Endothelial cell of umbilical vein (primary cell): Measurements from ENCODE around the gene PCDH15. TPM values are rescaled to one million over a fixed set of nuclear protein-coding genes. Genes with fewer than 3 reads are reported as not detected.

ENCODE experiments used
- BruUV-seq: library from RNA; stranded (reverse); fragments of 400-500 nt; replicated peaks from 2 replicates; lab custom pipeline; 2021; lab: Mats Ljungman, UMichigan
- CTCF ChIA-PET: fragments of 300-600, 350-600 bp; sonication (Branson Sonifier 250); formaldehyde crosslinking; loops from one replicate; lab custom pipeline; 2021; ENCODE audit warnings: antibody characterized with exemption, inconsistent platforms; lab: Charles Lee
- POLR2A ChIA-PET: fragments of 300-600, 350-600 bp; sonication (Branson Sonifier 250); formaldehyde crosslinking; loops from one replicate; lab custom pipeline; 2021; ENCODE audit warnings: antibody characterized with exemption, inconsistent platforms; lab: Charles Lee
- DNase-seq: peaks from one replicate; pipeline ENCODE4 v3.0.0-alpha.2; 2011; ENCODE audit warnings: low read depth, low spot score
- FAIRE-seq: peaks from 2 replicates; lab custom pipeline; 2011; peaks lifted over from hg19 to GRCh38; lab: Jason Lieb, UNC
- H2AFZ ChIP-seq: 2 replicates; pipeline ENCODE4 v1.6.0; 2012; ENCODE audit warnings: low read depth, low read length, control low read depth, inconsistent platforms
- H3K27ac ChIP-seq: 2 replicates; pipeline ENCODE4 v1.5.1; 2011; ENCODE audit warnings: low read depth, mild to moderate bottlenecking, control low read depth, low read length, moderate library complexity; ENCODE audit not compliant: insufficient read depth
- H3K27me3 ChIP-seq, 2 experiments: 2 replicates each; pipeline versions ENCODE4 v1.6.0 to v1.6.1; 2011; ENCODE audit warnings: low read length in 2 of 2, mixed read lengths in 1 of 2; ENCODE audit not compliant: control insufficient read depth in 2 of 2, insufficient read depth in 2 of 2
- H3K36me3 ChIP-seq, 2 experiments: 2 replicates in 1 of 2; 3 replicates in 1 of 2; pipeline ENCODE4 v1.5.1; 2011; ENCODE audit warnings: low read length in 2 of 2, mild to moderate bottlenecking in 1 of 2, moderate library complexity in 1 of 2; ENCODE audit not compliant: control insufficient read depth in 2 of 2, insufficient read depth in 2 of 2; ENCODE audit errors: extremely low read depth in 1 of 2
- H3K4me1 ChIP-seq: 3 replicates; pipeline ENCODE4 v1.5.1; 2011; ENCODE audit warnings: mild to moderate bottlenecking, low read length; ENCODE audit not compliant: control insufficient read depth, insufficient read depth; ENCODE audit errors: extremely low read depth
- H3K4me2 ChIP-seq: 2 replicates; pipeline ENCODE4 v1.6.1; 2011; ENCODE audit warnings: low read length, control low read depth, mixed read lengths; ENCODE audit not compliant: insufficient read depth
- H3K4me3 ChIP-seq, 3 experiments: fragments of 200-600 bp in 1 of 3; sonication (generic), shearing (Covaris generic) in 1 of 3; replicated peaks in 1 of 3; 2 replicates each; pipeline ENCODE4 v1.5.1; 2011 to 2016; ENCODE audit warnings: control low read depth in 3 of 3, low read length in 3 of 3, mild to moderate bottlenecking in 2 of 3, inconsistent platforms in 1 of 3, low read depth in 1 of 3, moderate library complexity in 1 of 3; ENCODE audit not compliant: insufficient read depth in 1 of 3
- H3K79me2 ChIP-seq: 2 replicates; pipeline ENCODE4 v1.6.0; 2012; ENCODE audit warnings: low read length, inconsistent platforms; ENCODE audit not compliant: control insufficient read depth, insufficient read depth
- H3K9ac ChIP-seq: replicated peaks from 2 replicates; pipeline ENCODE3; 2011; ENCODE audit warnings: low read length, control low read depth; ENCODE audit not compliant: insufficient read depth; ENCODE audit errors: extremely low read depth
- H3K9me1 ChIP-seq: replicated peaks from 3 replicates; pipeline ENCODE4 v1.6.0; 2011; ENCODE audit warnings: mild to moderate bottlenecking, low read length; ENCODE audit not compliant: control insufficient read depth, insufficient read depth; ENCODE audit errors: extremely low read depth
- H3K9me3 ChIP-seq: replicated peaks from 2 replicates; pipeline ENCODE4 v1.5.1; 2012; ENCODE audit warnings: low read length, inconsistent platforms; ENCODE audit not compliant: control insufficient read depth, insufficient read depth
- H4K20me1 ChIP-seq: replicated peaks from 2 replicates; pipeline ENCODE3; 2011; ENCODE audit warnings: mild to moderate bottlenecking, low read length; ENCODE audit not compliant: control insufficient read depth, insufficient read depth; ENCODE audit errors: extremely low read depth
- CTCF ChIP-seq, 2 donors: IDR thresholded peaks; 1 replicate in 1 of 2; 2 replicates in 1 of 2; pipeline ENCODE4 v1.5.1; 2011; ENCODE audit warnings: low read length in 2 of 2, mild to moderate bottlenecking in 2 of 2, moderate library complexity in 2 of 2, control low read depth in 1 of 2, inconsistent platforms in 1 of 2, low read depth in 1 of 2; ENCODE audit not compliant: insufficient read depth in 1 of 2; ENCODE audit errors: extremely low read depth in 1 of 2
- EZH2 ChIP-seq: IDR thresholded peaks from 2 replicates; pipeline ENCODE4 v1.6.1; 2012; ENCODE audit warnings: borderline replicate concordance, low read depth, mild to moderate bottlenecking, moderate library complexity, low read length, inconsistent platforms; ENCODE audit not compliant: severe bottlenecking
- FOS ChIP-seq: IDR thresholded peaks from 2 replicates; pipeline ENCODE4 v1.6.1; 2011; ENCODE audit warnings: mild to moderate bottlenecking, low read length, moderate library complexity, borderline replicate concordance; ENCODE audit not compliant: insufficient read depth
- GATA2 ChIP-seq: IDR thresholded peaks from 2 replicates; pipeline ENCODE4 v1.7.0; 2011; ENCODE audit warnings: low read depth, mild to moderate bottlenecking, moderate library complexity, mixed read lengths, low read length; ENCODE audit not compliant: insufficient read length, insufficient read depth
- JUN ChIP-seq: IDR thresholded peaks from 2 replicates; pipeline ENCODE4 v1.6.1; 2011; ENCODE audit warnings: borderline replicate concordance, low read depth; ENCODE audit not compliant: insufficient read length, insufficient read depth
- MAX ChIP-seq: IDR thresholded peaks from 2 replicates; pipeline ENCODE4 v1.6.1; 2011; ENCODE audit not compliant: insufficient read depth, insufficient read length
- MYC ChIP-seq: IDR thresholded peaks from one replicate; pipeline ENCODE4 v1.6.1; 2011; ENCODE audit warnings: mild to moderate bottlenecking, low read depth, low read length
- POLR2A ChIP-seq: IDR thresholded peaks from 2 replicates; pipeline ENCODE4 v1.6.1; 2012; ENCODE audit warnings: low read depth, mild to moderate bottlenecking, control low read depth, low read length
- POLR2AphosphoS5 ChIP-seq: IDR thresholded peaks from 2 replicates; pipeline ENCODE4 v1.6.1; 2012; ENCODE audit warnings: low read depth, mild to moderate bottlenecking, control low read depth, low read length, moderate library complexity; ENCODE audit not compliant: insufficient read depth
- dilution Hi-C: fragments of 300-500 bp; cut with MboI; formaldehyde crosslinking; loops from one replicate; pipeline ENCODE4 v1.15.0; 2019; ENCODE audit warnings: low sequenced_read_pairs; ENCODE audit not compliant: extremely low pct_ligation_motif_present
- intact Hi-C: fragments of 100-400 bp; cut with micrococcal nuclease; formaldehyde crosslinking; loops from one replicate; pipeline ENCODE4 v1.10.0; 2022
- polyA plus RNA-seq, 4 experiments: library from polyadenylated mRNA; depleted of rRNA in 3 of 4; stranded (reverse) in 3 of 4; unstranded in 1 of 4; fragments of >200 nt; gene quantifications; 2 replicates each; pipeline versions ENCODE4 v1.2.1 to v1.2.3, GENCODE V29; 2011 to 2012; ENCODE audit warnings: missing spikeins in 1 of 4
- total RNA-seq: library from RNA; stranded (reverse); gene quantifications from 2 replicates; pipeline ENCODE4 v1.2.3, GENCODE V29; 2021

PCDH15 gene
- total and polyA plus RNA-seq, 2 donors (not counting 3 experiments of a cell fraction or from before 2014, with no cell fraction given) = 0.04 TPM; not detected in 1

GRCh38 chr10:53827261-53827660 lies 973.8 kb downstream of the PCDH15 start:
- no peaks in the 10 kb centered on the region for H3K9me3 ChIP-seq
- no peaks in the 10 kb centered on the region for H3K36me3 ChIP-seq
- no peak overlapping the region for H3K9ac ChIP-seq
- no TSS peak for BruUV-seq
- H3K4me3 ChIP-seq = no peak overlapping the region
- no peaks in the 10 kb centered on the region for H4K20me1 ChIP-seq
- no peak overlapping the region for H2AFZ ChIP-seq
- H3K27ac ChIP-seq = no peak overlapping the region
- TF ChIP-seq EZH2 (no peak), CTCF (IDR thresholded peaks at IDR 0.05; ENCODE audit: extremely low read depth in 1 of 2, insufficient read depth in 1 of 2, low read depth in 1 of 2, low read length in 2 of 2) (no peak), GATA2 (no peak), POLR2AphosphoS5 (no peak), POLR2A (no peak), FOS (no peak), MYC (no peak), MAX (no peak), JUN (no peak)
- POLR2A ChIA-PET = no interaction called here
- dilution Hi-C loops (no loop called here), intact Hi-C loops (no loop called here)
- H3K79me2 ChIP-seq = no peaks in the 10 kb centered on the region
- CTCF ChIA-PET = interaction anchor here (1.5 kb wide), 1 partner anchor 28 kb away, joined by 6 read pairs; no protein-coding TSS in a partner anchor
- no peak overlapping the region for H3K4me2 ChIP-seq
- DNase-seq = no peak
- no peaks in the 10 kb centered on the region for H3K9me1 ChIP-seq
- no peak for FAIRE-seq
- H3K27me3 ChIP-seq = no peaks in the 10 kb centered on the region
- H3K4me1 ChIP-seq = peaks cover 6% of the 10 kb centered on the region
